K562 (cell line): Measurements from ENCODE around the gene KRAS. TPM values are rescaled to one million over a fixed set of nuclear protein-coding genes. Genes with fewer than 3 reads are reported as not detected.

ENCODE experiments used
- ATF1 ChIP-seq, 2 experiments: fragments of 450-650 bp in 1 of 2; IDR thresholded peaks; 2 replicates each; pipeline ENCODE4 v1.6.1; 2016; ENCODE audit warnings: missing compliant biosample characterization in 1 of 2, missing genetic modification characterization in 1 of 2
- CSDE1 ChIP-seq, 2 experiments: fragments of 450-650 bp; IDR thresholded peaks; 2 replicates each; pipeline ENCODE4 v1.6.1; 2016; ENCODE audit warnings: mild to moderate bottlenecking in 1 of 2
- SAP30 ChIP-seq: fragments of 200-600 bp; sonication (generic); IDR thresholded peaks from 2 replicates; pipeline ENCODE4 v1.6.1; 2012; ENCODE audit warnings: borderline replicate concordance, low read depth, mild to moderate bottlenecking, moderate library complexity, low read length, control low read depth, inconsistent platforms; ENCODE audit not compliant: insufficient read depth, poor library complexity, severe bottlenecking
- SIN3A ChIP-seq, 2 experiments: fragments of 150-350 bp in 1 of 2; IDR thresholded peaks; 2 replicates each; pipeline ENCODE4 v1.6.1; 2011 to 2016; ENCODE audit warnings: borderline replicate concordance in 2 of 2, low read depth in 2 of 2, low read length in 2 of 2, mild to moderate bottlenecking in 2 of 2, moderate library complexity in 2 of 2; ENCODE audit not compliant: control insufficient read depth in 1 of 2
- ZNF146 ChIP-seq: IDR thresholded peaks from one replicate; pipeline ENCODE4 v1.6.1; 2018; ENCODE audit warnings: missing compliant biosample characterization; ENCODE audit not compliant: unreplicated experiment
- polyA plus RNA-seq, 8 experiments: library from polyadenylated mRNA; depleted of rRNA in 4 of 8; stranded (reverse) in 5 of 8; unstranded in 3 of 8; fragments of >200 nt; fragmentation: Nextera tagmentation in 2 of 8; fragmentation: Illumina TruSeq in 1 of 8; extraction: Ambion mirVana in 2 of 8; extraction: Trizol in 1 of 8; gene quantifications; 2 replicates each; pipeline versions ENCODE4 v1.2.1 to v1.2.3, GENCODE V29; 2011 to 2014; ENCODE audit warnings: inconsistent platforms in 1 of 8, missing spikeins in 1 of 8
- total RNA-seq, 7 experiments: library from RNA; depleted of rRNA in 6 of 7; stranded (reverse); fragments of >200 nt in 6 of 7; fragmentation: Illumina TruSeq in 2 of 7; extraction: Trizol in 2 of 7; gene quantifications; 2 replicates each; pipeline versions ENCODE4 v1.2.1 to v1.2.3, GENCODE V29; 2011 to 2021; ENCODE audit warnings: low replicate concordance in 1 of 7
- TF ChIP-seq, protein P1 (sequence below), 3 experiments: IDR thresholded peaks in 2 of 3; conservative IDR thresholded peaks in 1 of 3; 2 replicates each; pipeline ENCODE4 v1.5.1; 2011 to 2012; ENCODE audit warnings: low read length in 3 of 3, mild to moderate bottlenecking in 3 of 3, control low read depth in 2 of 3, improper control_type of control experiment in 1 of 3, inconsistent platforms in 1 of 3, low read depth in 1 of 3, mixed read lengths in 1 of 3, moderate library complexity in 1 of 3; ENCODE audit not compliant: insufficient read depth in 2 of 3
- TF ChIP-seq, protein P2 (sequence below): fragments of 450-650 bp; IDR thresholded peaks from 2 replicates; pipeline ENCODE4 v1.6.1; 2018; ENCODE audit not compliant: partially characterized antibody

The KRAS gene
- total and polyA plus RNA-seq, 9 of the 15 experiments (the other 6 are each of a cell fraction or from before 2014, with no cell fraction given) = 7.2 to 21.2 (median 12.7) TPM

DNA sequence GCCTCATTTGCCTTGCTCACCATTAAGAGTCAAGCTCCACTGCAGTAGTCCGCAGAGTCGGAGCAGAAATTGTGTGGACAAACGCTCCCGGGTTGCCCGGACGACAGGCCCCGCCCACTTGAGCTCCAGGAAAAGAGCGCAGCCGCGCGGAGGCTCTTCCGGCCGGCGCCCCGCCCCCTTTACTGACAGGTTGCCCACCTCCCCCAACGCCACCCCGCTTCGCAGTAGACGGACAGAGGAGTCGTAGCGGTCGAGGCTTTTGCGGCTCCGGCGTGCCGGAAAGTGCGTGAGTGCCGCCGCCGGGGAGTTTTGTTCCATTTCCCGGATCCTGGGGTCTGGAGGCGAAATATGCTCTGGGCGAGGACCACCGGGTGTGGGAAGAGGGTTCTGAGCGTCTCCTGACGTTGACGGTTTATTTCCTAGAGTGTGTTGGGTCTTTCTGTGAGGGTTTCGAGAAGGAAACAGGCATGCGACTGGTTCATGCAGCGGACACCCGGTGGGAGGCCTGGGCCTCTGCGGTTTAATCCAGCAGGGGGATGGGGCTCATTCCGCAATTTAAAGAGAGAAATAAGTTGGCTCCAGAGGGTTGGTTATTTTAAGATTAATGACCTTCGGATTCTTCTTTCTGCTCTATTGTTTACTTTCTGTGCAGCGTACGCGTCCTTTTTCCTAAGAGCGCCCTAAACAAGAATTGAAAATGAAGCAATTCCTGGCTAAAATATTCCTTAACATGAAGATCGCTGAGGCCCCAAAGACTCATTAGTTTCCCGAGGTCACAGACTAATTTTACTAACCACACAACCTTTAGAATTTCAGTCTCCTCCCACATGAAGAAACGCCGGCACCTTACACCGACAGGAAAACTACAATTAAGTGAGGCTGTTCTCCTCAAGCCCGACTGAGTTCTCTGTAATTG lies 55.4 kb downstream of the KRAS start, which contains the start of the genes DNAI7 and ETFRF1 (continued):
- TF ChIP-seq SIN3A (IDR thresholded peaks at IDR 0.05; ENCODE audit: borderline replicate concordance in 2 of 2, control insufficient read depth in 1 of 2, low read depth in 2 of 2, low read length in 2 of 2) (peak; percentile 83 to 86; a peak in 3 of 4 replicates), SAP30 (peak; percentile 85), CSDE1 (IDR thresholded peaks at IDR 0.05) (peak in 1 of 2 experiments; percentile 83; a peak in 1 of 4 replicates), ATF1 (CRISPR knock-in tag; IDR thresholded peaks at IDR 0.05) (no peak), ATF1 (tag; IDR thresholded peaks at IDR 0.05) (peak; percentile 69), ZNF146 (CRISPR knock-in tag) (peak; percentile 12)
- TF ChIP-seq, protein P1, sequence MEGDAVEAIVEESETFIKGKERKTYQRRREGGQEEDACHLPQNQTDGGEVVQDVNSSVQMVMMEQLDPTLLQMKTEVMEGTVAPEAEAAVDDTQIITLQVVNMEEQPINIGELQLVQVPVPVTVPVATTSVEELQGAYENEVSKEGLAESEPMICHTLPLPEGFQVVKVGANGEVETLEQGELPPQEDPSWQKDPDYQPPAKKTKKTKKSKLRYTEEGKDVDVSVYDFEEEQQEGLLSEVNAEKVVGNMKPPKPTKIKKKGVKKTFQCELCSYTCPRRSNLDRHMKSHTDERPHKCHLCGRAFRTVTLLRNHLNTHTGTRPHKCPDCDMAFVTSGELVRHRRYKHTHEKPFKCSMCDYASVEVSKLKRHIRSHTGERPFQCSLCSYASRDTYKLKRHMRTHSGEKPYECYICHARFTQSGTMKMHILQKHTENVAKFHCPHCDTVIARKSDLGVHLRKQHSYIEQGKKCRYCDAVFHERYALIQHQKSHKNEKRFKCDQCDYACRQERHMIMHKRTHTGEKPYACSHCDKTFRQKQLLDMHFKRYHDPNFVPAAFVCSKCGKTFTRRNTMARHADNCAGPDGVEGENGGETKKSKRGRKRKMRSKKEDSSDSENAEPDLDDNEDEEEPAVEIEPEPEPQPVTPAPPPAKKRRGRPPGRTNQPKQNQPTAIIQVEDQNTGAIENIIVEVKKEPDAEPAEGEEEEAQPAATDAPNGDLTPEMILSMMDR (IDR thresholded peaks at IDR 0.05 in 2 of 3, conservative IDR thresholded peaks at IDR 0.05 in 1 of 3; ENCODE audit: insufficient read depth in 2 of 3, low read depth in 1 of 3, low read length in 3 of 3) = 0 out of 6 replicates have a peak, but pooled peaks of 1 of the 3 experiments have one; percentile 1
- TF ChIP-seq, protein P2, sequence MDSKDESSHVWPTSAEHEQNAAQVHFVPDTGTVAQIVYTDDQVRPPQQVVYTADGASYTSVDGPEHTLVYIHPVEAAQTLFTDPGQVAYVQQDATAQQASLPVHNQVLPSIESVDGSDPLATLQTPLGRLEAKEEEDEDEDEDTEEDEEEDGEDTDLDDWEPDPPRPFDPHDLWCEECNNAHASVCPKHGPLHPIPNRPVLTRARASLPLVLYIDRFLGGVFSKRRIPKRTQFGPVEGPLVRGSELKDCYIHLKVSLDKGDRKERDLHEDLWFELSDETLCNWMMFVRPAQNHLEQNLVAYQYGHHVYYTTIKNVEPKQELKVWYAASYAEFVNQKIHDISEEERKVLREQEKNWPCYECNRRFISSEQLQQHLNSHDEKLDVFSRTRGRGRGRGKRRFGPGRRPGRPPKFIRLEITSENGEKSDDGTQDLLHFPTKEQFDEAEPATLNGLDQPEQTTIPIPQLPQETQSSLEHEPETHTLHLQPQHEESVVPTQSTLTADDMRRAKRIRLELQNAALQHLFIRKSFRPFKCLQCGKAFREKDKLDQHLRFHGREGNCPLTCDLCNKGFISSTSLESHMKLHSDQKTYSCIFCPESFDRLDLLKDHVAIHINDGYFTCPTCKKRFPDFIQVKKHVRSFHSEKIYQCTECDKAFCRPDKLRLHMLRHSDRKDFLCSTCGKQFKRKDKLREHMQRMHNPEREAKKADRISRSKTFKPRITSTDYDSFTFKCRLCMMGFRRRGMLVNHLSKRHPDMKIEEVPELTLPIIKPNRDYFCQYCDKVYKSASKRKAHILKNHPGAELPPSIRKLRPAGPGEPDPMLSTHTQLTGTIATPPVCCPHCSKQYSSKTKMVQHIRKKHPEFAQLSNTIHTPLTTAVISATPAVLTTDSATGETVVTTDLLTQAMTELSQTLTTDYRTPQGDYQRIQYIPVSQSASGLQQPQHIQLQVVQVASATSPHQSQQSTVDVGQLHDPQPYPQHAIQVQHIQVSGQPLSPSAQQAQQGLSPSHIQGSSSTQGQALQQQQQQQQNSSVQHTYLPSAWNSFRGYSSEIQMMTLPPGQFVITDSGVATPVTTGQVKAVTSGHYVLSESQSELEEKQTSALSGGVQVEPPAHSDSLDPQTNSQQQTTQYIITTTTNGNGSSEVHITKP = peak; percentile 4
- TF ChIP-seq, all 486 proteins: peak for 110
